Thyroid gland (tissue), 4 donors: ENCODE results near the gene ZBTB12.

Source experiments
- CTCF ChIP-seq, 6 experiments: fragments of 200-600 bp in 3 of 6; fragments of 450-650 bp in 3 of 6; sonication (generic) in 3 of 6; IDR thresholded peaks; one replicate each; pipeline ENCODE4 v1.5.1; 2016 to 2019; ENCODE audit warnings: antibody characterized with exemption in 6 of 6, mild to moderate bottlenecking in 2 of 6, inconsistent platforms in 1 of 6, moderate library complexity in 1 of 6
- POLR2A ChIP-seq, 2 donors: fragments of 450-650 bp; IDR thresholded peaks; one replicate each; pipeline ENCODE4 v1.6.1; 2017; ENCODE audit warnings: antibody characterized with exemption in 2 of 2, mild to moderate bottlenecking in 2 of 2, moderate library complexity in 1 of 2

- TF ChIP-seq POLR2A (IDR thresholded peaks at IDR 0.05) (no peak), CTCF (IDR thresholded peaks at IDR 0.05) (no peak)
Observed at GRCh38 chr6:31927863-31928671, 26.2 kb upstream of the ZBTB12 start.
